Gastroesophageal sphincter (tissue), 4 donors: Measurements from ENCODE around the gene IRX4. TPM values are rescaled to one million over a fixed set of nuclear protein-coding genes. Genes with fewer than 3 reads are reported as not detected.
"Not testable (repeated sequence)": the region's sequence is repeated elsewhere in the genome, so short reads cannot be mapped to it uniquely, and the experiment has no call there.

ENCODE experiments used
- ATAC-seq: fragments of 150-250 bp; one replicate; pipeline ENCODE4 v1.9.1; 2016; ENCODE audit warnings: mild to moderate bottlenecking, moderate library complexity
- H3K27ac ChIP-seq, 4 donors: fragments of 200-600 bp; sonication (generic) in 3 of 4; 1 replicate in 3 of 4; 2 replicates in 1 of 4; pipeline ENCODE4 v1.5.1; 2016 to 2019
- H3K27me3 ChIP-seq: fragments of 200-600 bp; sonication (generic); one replicate; pipeline ENCODE4 v1.5.1; 2019
- H3K36me3 ChIP-seq, 2 donors: fragments of 200-600 bp; sonication (generic); one replicate each; pipeline ENCODE4 v1.5.1; 2019; ENCODE audit warnings: control low read depth in 1 of 2
- H3K4me1 ChIP-seq, 3 donors: fragments of 200-600 bp; sonication (generic); 1 replicate in 2 of 3; 2 replicates in 1 of 3; pipeline ENCODE4 v1.5.1; 2016 to 2019; ENCODE audit warnings: control low read depth in 2 of 3
- H3K4me3 ChIP-seq, 2 donors: fragments of 200-600 bp; sonication (generic); one replicate each; pipeline ENCODE4 v1.5.1; 2019; ENCODE audit warnings: mild to moderate bottlenecking in 1 of 2, moderate library complexity in 1 of 2
- H3K9me3 ChIP-seq, 3 donors: fragments of 200-600 bp; sonication (generic); one replicate each; pipeline ENCODE4 v1.5.1; 2017 to 2019; ENCODE audit warnings: control low read depth in 2 of 3
- CTCF ChIP-seq, 4 experiments: fragments of 200-600 bp in 2 of 4; fragments of 450-650 bp in 2 of 4; sonication (generic) in 1 of 4; IDR thresholded peaks; one replicate each; pipeline ENCODE4 v1.5.1; 2017 to 2019; ENCODE audit warnings: antibody characterized with exemption in 4 of 4, mild to moderate bottlenecking in 2 of 4, moderate library complexity in 2 of 4
- EP300 ChIP-seq: sonication (generic); formaldehyde crosslinking; IDR thresholded peaks from one replicate; pipeline ENCODE4 v1.6.1; 2017; ENCODE audit warnings: antibody characterized with exemption, mild to moderate bottlenecking
- POLR2A ChIP-seq, 2 donors: fragments of 450-650 bp; IDR thresholded peaks; one replicate each; pipeline ENCODE4 v1.6.1; 2017; ENCODE audit warnings: antibody characterized with exemption in 2 of 2, mild to moderate bottlenecking in 2 of 2, moderate library complexity in 1 of 2
- POLR2AphosphoS5 ChIP-seq: sonication (generic); formaldehyde crosslinking; IDR thresholded peaks from one replicate; pipeline ENCODE4 v1.6.1; 2017; ENCODE audit warnings: antibody characterized with exemption
- WGBS, 2 donors: methylation state at CpG; one replicate each; pipeline ENCODE4 v1.1.5; 2018; ENCODE audit warnings: low coverage in 1 of 2; 5-methylcytosine and 5-hydroxymethylcytosine counted together
- total RNA-seq, 4 donors: library from RNA; depleted of rRNA; stranded (reverse); fragments of >200 nt; gene quantifications; one replicate each; pipeline ENCODE4 v1.1.0, GENCODE V29; 2016

Gene IRX4
- total RNA-seq, 4 donors from 2014 or later = 0.96 TPM; not detected in 3

GRCh38 chr5:1871441-1871840 lies 11.3 kb downstream of the IRX4 start:
- Histone ChIP-seq H3K27me3 (peaks cover 93% of the 10 kb centered on the region), H3K36me3 (no peaks in the 10 kb centered on the region), H3K9me3 (no peaks in the 10 kb centered on the region), H3K27ac (no peak overlapping the region), H3K4me3 (no peak overlapping the region), H3K4me1 (peaks cover 0 to 24% (median 6%) of the 10 kb centered on the region in 3 donors)
- TF ChIP-seq POLR2A (IDR thresholded peaks at IDR 0.05) = no peak
- no peak for TF ChIP-seq EP300
- ATAC-seq = no peak
- WGBS, 2 donors = 75% methylated on average over 6 of the region's 14 CpGs; no CpG with 5 or more reads in 1 of the 2 donors

- Histone ChIP-seq H3K4me1 (peaks cover 0 to 16% (median 3%) of the 10 kb centered on the region in 3 donors), H3K27me3 (peaks cover 93% of the 10 kb centered on the region)
- H3K27ac ChIP-seq, ATAC-seq, H3K4me3 ChIP-seq, H3K9me3 ChIP-seq, H3K36me3 ChIP-seq: not testable (repeated sequence)
- 67 to 93% methylated on average over 4 to 12 of the region's 21 CpGs for WGBS, 2 donors
Measured at GRCh38 chr5:1870435-1871272, 12.1 kb downstream of the IRX4 start.

- TF ChIP-seq POLR2AphosphoS5 (no peak), POLR2A (IDR thresholded peaks at IDR 0.05) (no peak), EP300 (no peak), CTCF (IDR thresholded peaks at IDR 0.05) (no peak)
- H3K27ac ChIP-seq = no peak overlapping the region
- H3K27me3 ChIP-seq = peaks cover 93% of the 10 kb centered on the region
- H3K36me3 ChIP-seq = no peaks in the 10 kb centered on the region
- no peaks in the 10 kb centered on the region for H3K4me1 ChIP-seq
- 46 to 76% methylated on average over 3 to 7 of the region's 19 CpGs for WGBS, 2 donors
- no peak overlapping the region for H3K4me3 ChIP-seq
- no peak for ATAC-seq
- H3K9me3 ChIP-seq = no peaks in the 10 kb centered on the region
Measured at GRCh38 chr5:1868886-1869475, 13.7 kb downstream of the IRX4 start.

GRCh38 chr5:1867815-1868143 lies 14.9 kb downstream of the IRX4 start:
- Histone ChIP-seq H3K27me3 (peaks cover 92% of the 10 kb centered on the region), H3K4me3 (no peak overlapping the region), H3K9me3 (no peaks in the 10 kb centered on the region), H3K36me3 (no peaks in the 10 kb centered on the region), H3K4me1 (no peaks in the 10 kb centered on the region), H3K27ac (no peak overlapping the region)
- 20% methylated on average over 1 of the region's 20 CpGs; no CpG with 5 or more reads in 1 of the 2 donors for WGBS, 2 donors
- TF ChIP-seq EP300 (no peak), POLR2AphosphoS5 (no peak), CTCF (IDR thresholded peaks at IDR 0.05) (no peak)
- no peak for ATAC-seq

- Histone ChIP-seq H3K27ac (no peak overlapping the region), H3K4me1 (no peaks in the 10 kb centered on the region), H3K36me3 (no peaks in the 10 kb centered on the region), H3K9me3 (no peaks in the 10 kb centered on the region), H3K4me3 (no peak overlapping the region), H3K27me3 (peaks cover 92% of the 10 kb centered on the region)
- no peak for TF ChIP-seq POLR2AphosphoS5
- TF ChIP-seq POLR2A (IDR thresholded peaks at IDR 0.05) = no peak
- no peak for TF ChIP-seq CTCF (IDR thresholded peaks at IDR 0.05)
- 17 to 42% methylated on average over 1 to 4 of the region's 8 CpGs for WGBS, 2 donors
- ATAC-seq = no peak
Measured at GRCh38 chr5:1867114-1867814, 15.5 kb downstream of the IRX4 start.
